H1 (cell line): ENCODE results near the gene HLX. TPM values are rescaled to one million over a fixed set of nuclear protein-coding genes. Genes with fewer than 3 reads are reported as not detected.

Experiments
- CBX5 ChIP-seq: fragments of 300-800, 300-1000 bp; sonication (generic); IDR thresholded peaks from 2 replicates; pipeline ENCODE4 v1.7.1; 2016; ENCODE audit warnings: antibody characterized with exemption, low read length, low read depth
- EGR1 ChIP-seq: IDR thresholded peaks from 2 replicates; pipeline ENCODE4 v1.6.1; 2011; ENCODE audit warnings: low read depth, low read length, borderline replicate concordance
- EP300 ChIP-seq, 2 experiments: IDR thresholded peaks; 1 replicate in 1 of 2; 2 replicates in 1 of 2; pipeline ENCODE4 v1.6.1; 2011 to 2012; ENCODE audit warnings: low read depth in 2 of 2, low read length in 2 of 2, mild to moderate bottlenecking in 2 of 2, borderline replicate concordance in 1 of 2, inconsistent platforms in 1 of 2, moderate library complexity in 1 of 2
- KDM1A ChIP-seq: fragments of 200-600, 300-600 bp; sonication (generic); IDR thresholded peaks from 2 replicates; pipeline ENCODE4 v1.7.1; 2016; ENCODE audit warnings: mild to moderate bottlenecking, low read length, borderline replicate concordance
- RFX5 ChIP-seq: IDR thresholded peaks from 2 replicates; pipeline ENCODE4 v1.6.1; 2011; ENCODE audit warnings: low read depth, low read length, improper control_type of control experiment, borderline replicate concordance
- SAP30 ChIP-seq: fragments of 300-600 bp; sonication (generic); IDR thresholded peaks from 2 replicates; pipeline ENCODE4 v1.7.1; 2012; ENCODE audit warnings: low read length, moderate library complexity, mild to moderate bottlenecking, inconsistent platforms; ENCODE audit not compliant: insufficient read depth, insufficient replicate concordance
- SP1 ChIP-seq: IDR thresholded peaks from 2 replicates; pipeline ENCODE4 v1.6.1; 2011; ENCODE audit warnings: low read depth, low read length
- TAF1 ChIP-seq: IDR thresholded peaks from 2 replicates; pipeline ENCODE4 v1.6.1; 2011; ENCODE audit warnings: mild to moderate bottlenecking, low read depth, low read length
- TAF7 ChIP-seq: optimal IDR thresholded peaks from 2 replicates; pipeline ENCODE3; 2011; ENCODE audit warnings: low read depth, mild to moderate bottlenecking, inconsistent platforms, low read length, moderate library complexity, borderline replicate concordance
- YY1 ChIP-seq: IDR thresholded peaks from 2 replicates; pipeline ENCODE4 v1.6.1; 2011; ENCODE audit warnings: low read depth, mild to moderate bottlenecking, low read length
- polyA plus RNA-seq, 7 experiments: library from polyadenylated mRNA; depleted of rRNA in 3 of 7; stranded (reverse) in 5 of 7; unstranded in 2 of 7; fragments of >200 nt in 5 of 7; fragments of 200-250 nt in 2 of 7; gene quantifications; 1 replicate in 5 of 7; 2 replicates in 1 of 7; 4 replicates in 1 of 7; pipeline versions ENCODE4 v1.2.1 to v1.2.3, GENCODE V29; 2011 to 2013; ENCODE audit warnings: missing spikeins in 2 of 7, mixed read lengths in 2 of 7
- total RNA-seq: library from RNA; stranded (reverse); fragmentation: NEBNext Ultra II Directional; extraction: Animal tissue kit (Norgen Biotek cat#: 25700); gene quantifications from 2 replicates; pipeline ENCODE4 v1.2.1, GENCODE V29; 2021
- TF ChIP-seq, protein P1 (sequence below): fragments of 300-600 bp; sonication (generic); IDR thresholded peaks from 2 replicates; pipeline ENCODE4 v1.7.1; 2012; ENCODE audit warnings: low read length, moderate library complexity, mild to moderate bottlenecking, inconsistent platforms; ENCODE audit not compliant: insufficient replicate concordance
- TF ChIP-seq, protein P2 (sequence below): IDR thresholded peaks from 2 replicates; pipeline ENCODE4 v1.6.1; 2012; ENCODE audit warnings: inconsistent platforms

HLX gene
- total and polyA plus RNA-seq, 2 of the 8 experiments (the other 6 are each of a cell fraction or from before 2014, with no cell fraction given): 0.11 to 0.30 TPM

DNA sequence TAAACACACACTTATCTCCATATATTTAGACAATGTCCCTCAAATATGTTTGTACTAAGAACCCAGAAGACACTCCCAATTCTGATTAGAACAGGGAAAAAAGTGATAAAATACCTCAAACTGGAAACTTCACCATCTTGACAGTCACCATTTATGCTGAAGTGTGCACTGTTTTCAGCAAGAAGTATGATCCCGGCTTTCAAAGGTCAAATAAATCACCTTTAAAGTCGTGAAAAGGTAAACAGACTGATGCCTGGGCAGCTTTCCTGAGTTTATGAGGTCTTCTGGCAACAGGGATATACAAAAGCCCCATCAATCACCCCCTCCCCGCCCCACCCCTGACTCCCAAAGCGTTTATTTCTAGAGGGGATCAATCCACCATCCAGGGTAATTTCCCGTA is 37.9 kb downstream of the HLX start (continued):
- TF ChIP-seq, protein P1, sequence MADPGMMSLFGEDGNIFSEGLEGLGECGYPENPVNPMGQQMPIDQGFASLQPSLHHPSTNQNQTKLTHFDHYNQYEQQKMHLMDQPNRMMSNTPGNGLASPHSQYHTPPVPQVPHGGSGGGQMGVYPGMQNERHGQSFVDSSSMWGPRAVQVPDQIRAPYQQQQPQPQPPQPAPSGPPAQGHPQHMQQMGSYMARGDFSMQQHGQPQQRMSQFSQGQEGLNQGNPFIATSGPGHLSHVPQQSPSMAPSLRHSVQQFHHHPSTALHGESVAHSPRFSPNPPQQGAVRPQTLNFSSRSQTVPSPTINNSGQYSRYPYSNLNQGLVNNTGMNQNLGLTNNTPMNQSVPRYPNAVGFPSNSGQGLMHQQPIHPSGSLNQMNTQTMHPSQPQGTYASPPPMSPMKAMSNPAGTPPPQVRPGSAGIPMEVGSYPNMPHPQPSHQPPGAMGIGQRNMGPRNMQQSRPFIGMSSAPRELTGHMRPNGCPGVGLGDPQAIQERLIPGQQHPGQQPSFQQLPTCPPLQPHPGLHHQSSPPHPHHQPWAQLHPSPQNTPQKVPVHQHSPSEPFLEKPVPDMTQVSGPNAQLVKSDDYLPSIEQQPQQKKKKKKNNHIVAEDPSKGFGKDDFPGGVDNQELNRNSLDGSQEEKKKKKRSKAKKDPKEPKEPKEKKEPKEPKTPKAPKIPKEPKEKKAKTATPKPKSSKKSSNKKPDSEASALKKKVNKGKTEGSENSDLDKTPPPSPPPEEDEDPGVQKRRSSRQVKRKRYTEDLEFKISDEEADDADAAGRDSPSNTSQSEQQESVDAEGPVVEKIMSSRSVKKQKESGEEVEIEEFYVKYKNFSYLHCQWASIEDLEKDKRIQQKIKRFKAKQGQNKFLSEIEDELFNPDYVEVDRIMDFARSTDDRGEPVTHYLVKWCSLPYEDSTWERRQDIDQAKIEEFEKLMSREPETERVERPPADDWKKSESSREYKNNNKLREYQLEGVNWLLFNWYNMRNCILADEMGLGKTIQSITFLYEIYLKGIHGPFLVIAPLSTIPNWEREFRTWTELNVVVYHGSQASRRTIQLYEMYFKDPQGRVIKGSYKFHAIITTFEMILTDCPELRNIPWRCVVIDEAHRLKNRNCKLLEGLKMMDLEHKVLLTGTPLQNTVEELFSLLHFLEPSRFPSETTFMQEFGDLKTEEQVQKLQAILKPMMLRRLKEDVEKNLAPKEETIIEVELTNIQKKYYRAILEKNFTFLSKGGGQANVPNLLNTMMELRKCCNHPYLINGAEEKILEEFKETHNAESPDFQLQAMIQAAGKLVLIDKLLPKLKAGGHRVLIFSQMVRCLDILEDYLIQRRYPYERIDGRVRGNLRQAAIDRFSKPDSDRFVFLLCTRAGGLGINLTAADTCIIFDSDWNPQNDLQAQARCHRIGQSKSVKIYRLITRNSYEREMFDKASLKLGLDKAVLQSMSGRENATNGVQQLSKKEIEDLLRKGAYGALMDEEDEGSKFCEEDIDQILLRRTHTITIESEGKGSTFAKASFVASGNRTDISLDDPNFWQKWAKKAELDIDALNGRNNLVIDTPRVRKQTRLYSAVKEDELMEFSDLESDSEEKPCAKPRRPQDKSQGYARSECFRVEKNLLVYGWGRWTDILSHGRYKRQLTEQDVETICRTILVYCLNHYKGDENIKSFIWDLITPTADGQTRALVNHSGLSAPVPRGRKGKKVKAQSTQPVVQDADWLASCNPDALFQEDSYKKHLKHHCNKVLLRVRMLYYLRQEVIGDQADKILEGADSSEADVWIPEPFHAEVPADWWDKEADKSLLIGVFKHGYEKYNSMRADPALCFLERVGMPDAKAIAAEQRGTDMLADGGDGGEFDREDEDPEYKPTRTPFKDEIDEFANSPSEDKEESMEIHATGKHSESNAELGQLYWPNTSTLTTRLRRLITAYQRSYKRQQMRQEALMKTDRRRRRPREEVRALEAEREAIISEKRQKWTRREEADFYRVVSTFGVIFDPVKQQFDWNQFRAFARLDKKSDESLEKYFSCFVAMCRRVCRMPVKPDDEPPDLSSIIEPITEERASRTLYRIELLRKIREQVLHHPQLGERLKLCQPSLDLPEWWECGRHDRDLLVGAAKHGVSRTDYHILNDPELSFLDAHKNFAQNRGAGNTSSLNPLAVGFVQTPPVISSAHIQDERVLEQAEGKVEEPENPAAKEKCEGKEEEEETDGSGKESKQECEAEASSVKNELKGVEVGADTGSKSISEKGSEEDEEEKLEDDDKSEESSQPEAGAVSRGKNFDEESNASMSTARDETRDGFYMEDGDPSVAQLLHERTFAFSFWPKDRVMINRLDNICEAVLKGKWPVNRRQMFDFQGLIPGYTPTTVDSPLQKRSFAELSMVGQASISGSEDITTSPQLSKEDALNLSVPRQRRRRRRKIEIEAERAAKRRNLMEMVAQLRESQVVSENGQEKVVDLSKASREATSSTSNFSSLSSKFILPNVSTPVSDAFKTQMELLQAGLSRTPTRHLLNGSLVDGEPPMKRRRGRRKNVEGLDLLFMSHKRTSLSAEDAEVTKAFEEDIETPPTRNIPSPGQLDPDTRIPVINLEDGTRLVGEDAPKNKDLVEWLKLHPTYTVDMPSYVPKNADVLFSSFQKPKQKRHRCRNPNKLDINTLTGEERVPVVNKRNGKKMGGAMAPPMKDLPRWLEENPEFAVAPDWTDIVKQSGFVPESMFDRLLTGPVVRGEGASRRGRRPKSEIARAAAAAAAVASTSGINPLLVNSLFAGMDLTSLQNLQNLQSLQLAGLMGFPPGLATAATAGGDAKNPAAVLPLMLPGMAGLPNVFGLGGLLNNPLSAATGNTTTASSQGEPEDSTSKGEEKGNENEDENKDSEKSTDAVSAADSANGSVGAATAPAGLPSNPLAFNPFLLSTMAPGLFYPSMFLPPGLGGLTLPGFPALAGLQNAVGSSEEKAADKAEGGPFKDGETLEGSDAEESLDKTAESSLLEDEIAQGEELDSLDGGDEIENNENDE: no peak
- TF ChIP-seq SP1 (no peak), KDM1A (no peak), YY1 (no peak), EP300 (IDR thresholded peaks at IDR 0.05; ENCODE audit: borderline replicate concordance in 1 of 2, low read depth in 2 of 2, low read length in 2 of 2) (no peak), EGR1 (no peak), RFX5 (no peak), TAF1 (no peak), TAF7 (no peak), CBX5 (no peak), SAP30 (no peak)
- TF ChIP-seq, protein P2, sequence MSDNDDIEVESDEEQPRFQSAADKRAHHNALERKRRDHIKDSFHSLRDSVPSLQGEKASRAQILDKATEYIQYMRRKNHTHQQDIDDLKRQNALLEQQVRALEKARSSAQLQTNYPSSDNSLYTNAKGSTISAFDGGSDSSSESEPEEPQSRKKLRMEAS: no peak
